GM12875 (cell line): ENCODE measurements around the gene ME3.

ENCODE experiments used
- H3K4me3 ChIP-seq: one replicate; pipeline ENCODE4 v1.5.1; 2011; ENCODE audit warnings: low read depth, low read length, control low read depth
- TF ChIP-seq, protein P1 (sequence below): IDR thresholded peaks from 2 replicates; pipeline ENCODE4 v1.5.1; 2011; ENCODE audit warnings: low read depth, mild to moderate bottlenecking, control low read depth, inconsistent platforms, low read length, moderate library complexity, borderline replicate concordance; ENCODE audit not compliant: insufficient read depth

Gene ME3

GRCh38 chr11:86395061-86395551, 277.3 kb downstream of the ME3 start:
- no peak overlapping the region for H3K4me3 ChIP-seq
- TF ChIP-seq, protein P1, sequence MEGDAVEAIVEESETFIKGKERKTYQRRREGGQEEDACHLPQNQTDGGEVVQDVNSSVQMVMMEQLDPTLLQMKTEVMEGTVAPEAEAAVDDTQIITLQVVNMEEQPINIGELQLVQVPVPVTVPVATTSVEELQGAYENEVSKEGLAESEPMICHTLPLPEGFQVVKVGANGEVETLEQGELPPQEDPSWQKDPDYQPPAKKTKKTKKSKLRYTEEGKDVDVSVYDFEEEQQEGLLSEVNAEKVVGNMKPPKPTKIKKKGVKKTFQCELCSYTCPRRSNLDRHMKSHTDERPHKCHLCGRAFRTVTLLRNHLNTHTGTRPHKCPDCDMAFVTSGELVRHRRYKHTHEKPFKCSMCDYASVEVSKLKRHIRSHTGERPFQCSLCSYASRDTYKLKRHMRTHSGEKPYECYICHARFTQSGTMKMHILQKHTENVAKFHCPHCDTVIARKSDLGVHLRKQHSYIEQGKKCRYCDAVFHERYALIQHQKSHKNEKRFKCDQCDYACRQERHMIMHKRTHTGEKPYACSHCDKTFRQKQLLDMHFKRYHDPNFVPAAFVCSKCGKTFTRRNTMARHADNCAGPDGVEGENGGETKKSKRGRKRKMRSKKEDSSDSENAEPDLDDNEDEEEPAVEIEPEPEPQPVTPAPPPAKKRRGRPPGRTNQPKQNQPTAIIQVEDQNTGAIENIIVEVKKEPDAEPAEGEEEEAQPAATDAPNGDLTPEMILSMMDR, result no peak
